ENCODE results near the gene SAMM50. TPM values are rescaled to one million over a fixed set of nuclear protein-coding genes. Genes with fewer than 3 reads are reported as not detected.

Gene SAMM50
- total RNA-seq, 1 donor from 2014 or later, result 48.0 TPM

GRCh38 chr22:44026630-44027511 is 71.6 kb downstream of the SAMM50 start:
- Mint-ChIP-seq H3K4me1 (ENCODE audit: low read depth, unreplicated experiment) (peaks cover 6% of the 10 kb centered on the region), H3K4me3 (ENCODE audit: unreplicated experiment) (no peak overlapping the region), H3K9me3 (ENCODE audit: unreplicated experiment) (peaks cover 5% of the 10 kb centered on the region), H3K27ac (ENCODE audit: unreplicated experiment) (no peak overlapping the region), H3K36me3 (ENCODE audit: unreplicated experiment) (no peaks in the 10 kb centered on the region), H3K27me3 (ENCODE audit: unreplicated experiment) (peaks cover 4% of the 10 kb centered on the region)
- no peak for TF ChIP-seq CTCF (IDR thresholded peaks at IDR 0.05; ENCODE audit: partially characterized antibody, unreplicated experiment)
- DNase-seq, result no peak

DNA sequence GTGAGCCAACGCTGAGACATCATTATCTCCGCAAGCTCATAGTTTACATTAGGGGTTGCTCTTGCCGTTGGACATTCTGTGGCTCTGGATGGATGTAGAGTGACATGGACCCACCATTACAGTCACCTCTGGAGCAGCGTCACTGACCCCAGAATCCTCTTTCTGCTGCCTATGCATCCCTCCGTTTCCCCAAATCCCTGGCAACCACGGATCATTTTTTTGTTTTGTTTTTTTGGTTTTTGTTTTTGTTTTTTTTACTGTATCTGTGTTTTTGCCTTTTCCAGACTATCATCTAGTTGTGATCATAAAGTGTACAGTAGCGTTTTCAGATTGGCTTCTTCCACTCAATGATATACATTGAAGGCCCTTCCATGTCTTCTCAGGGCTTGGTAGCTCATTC is 72.8 kb downstream of the SAMM50 start:
- peaks cover 3% of the 10 kb centered on the region for H3K9me3 Mint-ChIP-seq (ENCODE audit: unreplicated experiment)
- DNase-seq, result no peak
- H3K4me1 Mint-ChIP-seq (ENCODE audit: low read depth, unreplicated experiment), result peaks cover 12% of the 10 kb centered on the region
- no peaks in the 10 kb centered on the region for H3K36me3 Mint-ChIP-seq (ENCODE audit: unreplicated experiment)
- TF ChIP-seq CTCF (IDR thresholded peaks at IDR 0.05; ENCODE audit: partially characterized antibody, unreplicated experiment), result no peak
- no peak overlapping the region for H3K27ac Mint-ChIP-seq (ENCODE audit: unreplicated experiment)
- H3K4me3 Mint-ChIP-seq (ENCODE audit: unreplicated experiment), result no peak overlapping the region
- peaks cover 4% of the 10 kb centered on the region for H3K27me3 Mint-ChIP-seq (ENCODE audit: unreplicated experiment)

DNA sequence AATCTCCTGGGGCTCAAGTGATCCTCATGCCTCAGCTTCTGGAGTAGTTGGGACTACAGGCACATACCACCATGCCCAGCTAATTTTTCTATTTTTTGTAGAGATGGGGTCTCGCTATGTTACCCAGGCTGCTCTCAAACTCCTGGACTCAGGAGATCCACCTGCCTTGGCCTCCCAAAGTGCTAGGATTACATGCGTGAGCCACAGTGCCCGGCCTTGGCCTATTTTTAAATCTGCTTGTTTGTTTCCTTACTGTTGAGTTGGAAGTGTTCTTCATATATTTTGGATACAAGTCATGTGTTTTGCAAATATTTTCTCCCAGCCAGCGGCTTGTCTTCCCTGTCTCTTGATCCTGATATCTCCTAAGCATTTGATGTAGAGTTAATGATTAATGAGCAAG is 73.8 kb downstream of the SAMM50 start:
- H3K9me3 Mint-ChIP-seq (ENCODE audit: unreplicated experiment), result peaks cover 3% of the 10 kb centered on the region
- no peaks in the 10 kb centered on the region for H3K27me3 Mint-ChIP-seq (ENCODE audit: unreplicated experiment)
- H3K4me1 Mint-ChIP-seq (ENCODE audit: low read depth, unreplicated experiment), result peaks cover 18% of the 10 kb centered on the region
- H3K4me3 Mint-ChIP-seq (ENCODE audit: unreplicated experiment), result no peak overlapping the region
- TF ChIP-seq CTCF (IDR thresholded peaks at IDR 0.05; ENCODE audit: partially characterized antibody, unreplicated experiment), result no peak
- H3K27ac Mint-ChIP-seq (ENCODE audit: unreplicated experiment), result no peak overlapping the region
- no peaks in the 10 kb centered on the region for H3K36me3 Mint-ChIP-seq (ENCODE audit: unreplicated experiment)
- DNase-seq, result no peak

DNA sequence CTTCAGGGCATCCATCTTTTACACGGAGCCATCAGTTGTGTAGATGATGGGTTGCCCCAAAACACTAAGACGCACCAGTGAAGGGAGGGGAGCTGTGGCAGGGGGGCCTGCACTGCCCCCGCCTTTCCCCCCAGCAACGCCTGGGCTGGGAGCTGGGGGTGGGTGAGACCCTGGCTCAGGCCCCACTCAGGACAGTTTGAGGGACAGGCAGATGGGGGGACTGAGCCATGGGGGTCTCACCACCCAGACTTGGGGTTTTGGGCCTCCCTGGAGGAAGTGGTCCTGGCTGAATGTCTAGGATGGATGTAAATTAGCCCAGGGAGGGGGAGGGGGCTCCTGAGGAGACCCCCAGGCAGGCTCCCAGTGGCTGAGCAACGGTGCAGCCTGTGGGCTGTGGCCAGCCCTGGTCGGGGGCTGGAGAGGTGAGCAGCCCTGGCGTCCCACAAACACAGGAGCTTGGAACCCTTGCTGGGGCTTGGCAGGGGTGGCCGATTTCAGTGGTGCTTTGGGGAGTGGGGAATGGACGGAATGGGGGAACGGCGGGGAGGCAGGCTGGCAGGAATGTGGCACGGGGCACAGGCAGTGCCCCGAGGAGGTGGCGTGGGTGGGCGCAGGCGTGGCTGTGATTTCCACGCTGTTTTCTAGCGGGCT is 74.9 kb downstream of the SAMM50 start:
- no peak for TF ChIP-seq CTCF (IDR thresholded peaks at IDR 0.05; ENCODE audit: partially characterized antibody, unreplicated experiment)
- Mint-ChIP-seq H3K27ac (ENCODE audit: unreplicated experiment) (no peak overlapping the region), H3K4me3 (ENCODE audit: unreplicated experiment) (no peak overlapping the region), H3K36me3 (ENCODE audit: unreplicated experiment) (no peaks in the 10 kb centered on the region), H3K9me3 (ENCODE audit: unreplicated experiment) (peaks cover 2% of the 10 kb centered on the region), H3K27me3 (ENCODE audit: unreplicated experiment) (no peaks in the 10 kb centered on the region), H3K4me1 (ENCODE audit: low read depth, unreplicated experiment) (peaks cover 18% of the 10 kb centered on the region)
- DNase-seq, result no peak

DNA sequence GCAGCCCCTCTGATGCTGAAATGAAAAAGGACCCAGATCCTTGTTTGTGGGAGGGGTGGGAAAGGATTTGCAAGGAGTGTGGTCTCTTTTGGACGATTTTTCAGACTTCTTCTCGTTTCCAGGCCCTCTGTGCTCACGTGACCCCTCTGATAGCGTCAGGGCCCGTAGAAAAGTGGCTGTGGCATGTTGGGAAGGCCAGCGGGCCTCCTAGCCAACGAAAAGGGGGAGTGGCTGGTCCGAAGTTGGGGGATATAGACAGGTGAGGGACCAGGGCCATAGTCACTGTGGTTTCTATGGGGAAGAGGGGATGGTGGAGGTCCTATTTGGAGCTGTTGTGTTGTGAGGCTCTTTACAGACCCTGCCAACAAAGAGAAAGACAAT is 75.5 kb downstream of the SAMM50 start:
- Mint-ChIP-seq H3K27ac (ENCODE audit: unreplicated experiment) (no peak overlapping the region), H3K4me3 (ENCODE audit: unreplicated experiment) (no peak overlapping the region), H3K36me3 (ENCODE audit: unreplicated experiment) (no peaks in the 10 kb centered on the region), H3K9me3 (ENCODE audit: unreplicated experiment) (peaks cover 2% of the 10 kb centered on the region), H3K27me3 (ENCODE audit: unreplicated experiment) (no peaks in the 10 kb centered on the region), H3K4me1 (ENCODE audit: low read depth, unreplicated experiment) (peaks cover 18% of the 10 kb centered on the region)
- no peak for TF ChIP-seq CTCF (IDR thresholded peaks at IDR 0.05; ENCODE audit: partially characterized antibody, unreplicated experiment)
- DNase-seq, result no peak

All from glutamatergic neuron (in vitro differentiated cells).